ENCODE measurements around the gene PAEP. TPM values are rescaled to one million over a fixed set of nuclear protein-coding genes. Genes with fewer than 3 reads are reported as not detected.

Gene PAEP
- total RNA-seq, 1 donor from 2014 or later = 0.39 TPM

GRCh38 chr9:135588371-135588770, 26.8 kb downstream of the PAEP start:
- no peak for FAIRE-seq
- H3K9me3 Mint-ChIP-seq (ENCODE audit: unreplicated experiment) = peaks cover 2% of the 10 kb centered on the region
- no peak for DNase-seq (ENCODE audit: low read depth)

GRCh38 chr9:135588886-135589595, 27.5 kb downstream of the PAEP start:
- no peaks in the 10 kb centered on the region for H3K79me2 ChIP-seq (ENCODE audit: insufficient read depth, low read length)
- no peaks in the 10 kb centered on the region for H4K20me1 ChIP-seq (ENCODE audit: insufficient read depth, low read length)
- Mint-ChIP-seq H3K27me3 (ENCODE audit: low read depth, unreplicated experiment) (peaks cover 29% of the 10 kb centered on the region), H3K4me1 (ENCODE audit: low read depth, unreplicated experiment) (no peaks in the 10 kb centered on the region), H3K36me3 (ENCODE audit: low read depth, unreplicated experiment) (no peaks in the 10 kb centered on the region), H3K4me3 (ENCODE audit: unreplicated experiment) (no peak overlapping the region), H3K9me3 (ENCODE audit: unreplicated experiment) (no peaks in the 10 kb centered on the region), H3K27ac (ENCODE audit: unreplicated experiment) (no peak overlapping the region)
- no peak overlapping the region for H3K27ac ChIP-seq (ENCODE audit: low read depth, low read length)
- TF ChIP-seq EZH2 (IDR thresholded peaks at IDR 0.05; ENCODE audit: insufficient read depth, low read length) (no peak), CTCF (IDR thresholded peaks at IDR 0.05; ENCODE audit: insufficient read depth, low read depth, low read length) (no peak)
- H3K9me3 ChIP-seq (ENCODE audit: insufficient read depth, low read depth, low read length) = no peaks in the 10 kb centered on the region
- no peak overlapping the region for H3K4me3 ChIP-seq (ENCODE audit: insufficient read depth, low read depth, low read length)
- DNase-seq (ENCODE audit: low read depth) (no peak), FAIRE-seq (no peak)
- no peak overlapping the region for H2AFZ ChIP-seq (ENCODE audit: low read depth, low read length)
- no peaks in the 10 kb centered on the region for H3K27me3 ChIP-seq (ENCODE audit: insufficient read depth, low read length)
- H3K4me1 ChIP-seq (ENCODE audit: insufficient read depth, low read length) = no peaks in the 10 kb centered on the region
- H3K9ac ChIP-seq (ENCODE audit: low read length) = no peak overlapping the region
- H3K36me3 ChIP-seq (ENCODE audit: insufficient read depth, low read length) = no peaks in the 10 kb centered on the region
- H3K4me2 ChIP-seq (ENCODE audit: low read length) = no peak overlapping the region

More at GRCh38 chr9:135588371-135588770, 26.8 kb downstream of the PAEP start:
- Mint-ChIP-seq H3K4me3 (ENCODE audit: unreplicated experiment) (no peak overlapping the region), H3K4me1 (ENCODE audit: low read depth, unreplicated experiment) (no peaks in the 10 kb centered on the region), H3K36me3 (ENCODE audit: low read depth, unreplicated experiment) (no peaks in the 10 kb centered on the region), H3K27me3 (ENCODE audit: low read depth, unreplicated experiment) (peaks cover 27% of the 10 kb centered on the region), H3K27ac (ENCODE audit: unreplicated experiment) (no peak overlapping the region)
- H3K9me3 ChIP-seq (ENCODE audit: insufficient read depth, low read depth, low read length) = no peaks in the 10 kb centered on the region
- no peaks in the 10 kb centered on the region for H3K36me3 ChIP-seq (ENCODE audit: insufficient read depth, low read length)
- H3K27me3 ChIP-seq (ENCODE audit: insufficient read depth, low read length) = no peaks in the 10 kb centered on the region
- no peak overlapping the region for H2AFZ ChIP-seq (ENCODE audit: low read depth, low read length)
- no peaks in the 10 kb centered on the region for H3K4me1 ChIP-seq (ENCODE audit: insufficient read depth, low read length)
- H3K9ac ChIP-seq (ENCODE audit: low read length) = no peak overlapping the region
- H3K27ac ChIP-seq (ENCODE audit: low read depth, low read length) = no peak overlapping the region
- no peak overlapping the region for H3K4me2 ChIP-seq (ENCODE audit: low read length)
- H4K20me1 ChIP-seq (ENCODE audit: insufficient read depth, low read length) = no peaks in the 10 kb centered on the region
- H3K4me3 ChIP-seq (ENCODE audit: insufficient read depth, low read depth, low read length) = no peak overlapping the region
- no peaks in the 10 kb centered on the region for H3K79me2 ChIP-seq (ENCODE audit: insufficient read depth, low read length)
- TF ChIP-seq EZH2 (IDR thresholded peaks at IDR 0.05; ENCODE audit: insufficient read depth, low read length) (no peak), CTCF (IDR thresholded peaks at IDR 0.05; ENCODE audit: insufficient read depth, low read depth, low read length) (no peak)

All from astrocyte (in vitro differentiated cells and primary cell).